ENCODE results near the gene HMX1.

The HMX1 gene

DNA sequence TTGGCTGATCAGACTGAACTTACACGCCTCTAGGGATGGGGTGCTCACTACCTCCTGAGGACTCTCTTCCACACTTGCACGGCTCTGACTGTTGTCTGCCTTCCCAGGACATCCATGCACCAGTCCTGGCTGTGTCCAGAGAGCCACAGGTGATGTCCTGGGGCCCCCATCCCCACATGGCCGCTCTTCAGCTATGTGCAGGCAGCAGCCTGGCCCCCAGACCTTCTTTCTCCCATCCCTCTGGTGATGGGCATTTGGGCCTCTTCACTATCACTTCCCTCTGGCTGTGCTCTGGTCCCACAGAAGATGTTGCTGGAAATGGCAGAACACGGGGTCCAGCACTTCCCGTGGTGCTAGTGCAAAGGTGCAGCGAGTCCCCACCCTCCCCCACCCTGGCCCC lies 40.9 kb upstream of the HMX1 start:
- Mint-ChIP-seq H3K36me3 (ENCODE audit: low read depth) (no peaks in the 10 kb centered on the region), H3K27ac (no peak overlapping the region), H3K4me1 (ENCODE audit: low read depth) (no peaks in the 10 kb centered on the region), H3K9me3 (no peaks in the 10 kb centered on the region), H3K4me3 (no peak overlapping the region), H3K27me3 (no peaks in the 10 kb centered on the region)

- no peak overlapping the region for H3K27ac Mint-ChIP-seq
- no peaks in the 10 kb centered on the region for H3K9me3 Mint-ChIP-seq
- no peak overlapping the region for H3K4me3 Mint-ChIP-seq
- no peaks in the 10 kb centered on the region for H3K36me3 Mint-ChIP-seq (ENCODE audit: low read depth)
- H3K4me1 Mint-ChIP-seq (ENCODE audit: low read depth): no peaks in the 10 kb centered on the region
- no peaks in the 10 kb centered on the region for H3K27me3 Mint-ChIP-seq
Measured at GRCh38 chr4:8912089-8912455, 40.4 kb upstream of the HMX1 start.

DNA sequence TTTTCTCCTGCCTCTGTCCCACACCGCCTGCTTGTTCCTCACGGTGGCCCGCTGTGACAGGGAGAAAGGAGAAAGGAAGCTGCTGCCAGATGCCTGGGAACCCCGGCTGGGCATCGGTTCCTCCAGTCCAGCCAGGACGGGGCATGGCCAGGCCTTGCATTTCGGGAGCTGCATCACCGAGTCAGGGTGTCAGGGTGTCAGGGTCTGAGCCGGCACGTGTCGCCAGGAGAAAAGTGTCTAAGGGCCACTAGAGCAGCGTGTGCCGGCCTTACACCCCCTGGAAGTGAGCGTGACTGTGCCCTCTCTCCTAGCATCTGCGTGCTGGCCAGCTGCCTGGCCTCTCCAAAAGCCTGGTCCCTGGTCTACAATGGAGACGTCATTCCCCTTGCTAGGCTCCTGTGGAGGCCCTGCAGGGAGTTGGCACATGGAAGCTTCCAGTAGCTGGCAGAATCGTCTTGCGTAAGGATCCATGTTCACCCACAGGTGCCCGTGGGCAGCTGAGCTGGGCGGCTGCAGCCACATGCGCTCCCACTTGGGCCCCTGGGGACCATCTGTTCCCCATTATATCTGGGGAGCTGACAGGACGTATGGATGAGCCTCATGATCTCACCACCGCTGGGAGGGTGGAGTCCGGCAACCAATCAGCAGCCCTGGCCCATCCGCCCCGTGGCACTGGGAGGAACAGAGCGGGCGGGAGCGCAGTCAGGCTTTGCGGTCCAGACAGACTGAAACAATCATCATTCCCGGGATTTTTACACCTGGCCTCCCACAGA lies 39.9 kb upstream of the HMX1 start:
- no peak overlapping the region for H3K4me3 Mint-ChIP-seq
- no peaks in the 10 kb centered on the region for H3K9me3 Mint-ChIP-seq
- no peak overlapping the region for H3K27ac Mint-ChIP-seq
- H3K36me3 Mint-ChIP-seq (ENCODE audit: low read depth): no peaks in the 10 kb centered on the region
- no peaks in the 10 kb centered on the region for H3K4me1 Mint-ChIP-seq (ENCODE audit: low read depth)
- H3K27me3 Mint-ChIP-seq: no peaks in the 10 kb centered on the region

- no peaks in the 10 kb centered on the region for H3K4me1 Mint-ChIP-seq (ENCODE audit: low read depth)
- H3K27ac Mint-ChIP-seq: no peak overlapping the region
- H3K27me3 Mint-ChIP-seq: no peaks in the 10 kb centered on the region
- H3K36me3 Mint-ChIP-seq (ENCODE audit: low read depth): no peaks in the 10 kb centered on the region
- no peaks in the 10 kb centered on the region for H3K9me3 Mint-ChIP-seq
- H3K4me3 Mint-ChIP-seq: no peak overlapping the region
Measured at GRCh38 chr4:8910822-8911315, 39.2 kb upstream of the HMX1 start.

DNA sequence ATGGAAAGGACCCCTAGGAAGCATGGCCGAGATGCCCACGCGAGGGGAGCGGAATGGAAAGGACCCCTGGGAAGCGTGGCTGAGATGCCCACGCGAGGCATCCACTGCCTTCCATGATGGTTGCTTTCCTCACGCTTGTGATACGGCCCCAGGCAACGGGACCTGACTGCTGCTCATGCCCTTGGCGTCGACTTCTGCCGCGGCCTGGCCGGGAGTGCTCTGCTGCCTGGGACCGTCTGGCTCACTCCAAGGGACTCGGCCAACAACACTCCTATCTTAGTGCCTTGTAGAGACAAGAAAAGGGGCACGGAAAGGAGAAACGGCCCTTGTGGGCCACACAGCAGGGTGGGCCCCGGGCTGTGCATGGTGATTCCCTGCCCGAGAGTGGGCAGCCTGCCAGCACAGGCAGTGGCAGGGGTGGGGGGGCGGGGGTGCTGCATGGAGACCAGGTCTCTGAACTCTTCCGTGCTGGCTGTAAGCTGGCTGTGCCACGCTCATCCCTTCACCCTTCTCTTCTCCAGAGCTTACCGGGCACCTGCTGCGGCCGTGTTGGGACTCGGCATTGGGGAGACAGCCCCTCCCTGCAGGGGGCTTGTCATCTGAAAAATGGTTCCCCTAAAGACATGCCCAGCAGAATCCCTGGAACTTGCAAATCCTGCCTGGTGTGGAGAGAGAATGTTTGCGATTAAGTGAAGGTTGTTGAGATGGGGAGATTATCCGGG lies 38.6 kb upstream of the HMX1 start:
- H3K27me3 Mint-ChIP-seq: no peaks in the 10 kb centered on the region
- H3K36me3 Mint-ChIP-seq (ENCODE audit: low read depth): no peaks in the 10 kb centered on the region
- H3K27ac Mint-ChIP-seq: no peak overlapping the region
- no peaks in the 10 kb centered on the region for H3K4me1 Mint-ChIP-seq (ENCODE audit: low read depth)
- H3K4me3 Mint-ChIP-seq: no peak overlapping the region
- no peaks in the 10 kb centered on the region for H3K9me3 Mint-ChIP-seq

DNA sequence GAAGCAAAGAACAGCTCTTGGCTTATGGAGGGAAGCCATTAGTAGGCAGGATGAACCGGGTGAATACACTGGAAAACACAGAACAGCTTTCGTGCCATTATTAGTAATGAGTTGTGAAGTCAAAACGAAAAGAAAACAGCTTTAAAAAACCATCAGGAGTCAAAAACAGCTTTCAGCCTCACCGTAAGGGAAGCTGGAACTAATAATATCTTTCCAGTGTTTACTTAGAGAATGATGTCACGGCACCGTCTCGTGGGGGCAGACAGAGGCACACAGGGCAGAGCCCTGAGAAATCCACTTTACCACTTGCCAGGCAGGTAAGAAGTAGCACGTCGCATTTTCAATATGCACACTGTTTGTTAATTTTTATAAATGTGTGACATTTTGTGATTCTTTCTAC lies 37.9 kb upstream of the HMX1 start:
- Mint-ChIP-seq H3K4me1 (ENCODE audit: low read depth) (no peaks in the 10 kb centered on the region), H3K36me3 (ENCODE audit: low read depth) (no peaks in the 10 kb centered on the region), H3K27ac (no peak overlapping the region), H3K27me3 (no peaks in the 10 kb centered on the region), H3K4me3 (no peak overlapping the region), H3K9me3 (no peaks in the 10 kb centered on the region)

- no peaks in the 10 kb centered on the region for H3K36me3 Mint-ChIP-seq (ENCODE audit: low read depth)
- H3K27me3 Mint-ChIP-seq: no peaks in the 10 kb centered on the region
- no peak overlapping the region for H3K27ac Mint-ChIP-seq
- no peak overlapping the region for H3K4me3 Mint-ChIP-seq
- H3K4me1 Mint-ChIP-seq (ENCODE audit: low read depth): no peaks in the 10 kb centered on the region
- no peaks in the 10 kb centered on the region for H3K9me3 Mint-ChIP-seq
Measured at GRCh38 chr4:8908206-8908893, 36.7 kb upstream of the HMX1 start.

DNA sequence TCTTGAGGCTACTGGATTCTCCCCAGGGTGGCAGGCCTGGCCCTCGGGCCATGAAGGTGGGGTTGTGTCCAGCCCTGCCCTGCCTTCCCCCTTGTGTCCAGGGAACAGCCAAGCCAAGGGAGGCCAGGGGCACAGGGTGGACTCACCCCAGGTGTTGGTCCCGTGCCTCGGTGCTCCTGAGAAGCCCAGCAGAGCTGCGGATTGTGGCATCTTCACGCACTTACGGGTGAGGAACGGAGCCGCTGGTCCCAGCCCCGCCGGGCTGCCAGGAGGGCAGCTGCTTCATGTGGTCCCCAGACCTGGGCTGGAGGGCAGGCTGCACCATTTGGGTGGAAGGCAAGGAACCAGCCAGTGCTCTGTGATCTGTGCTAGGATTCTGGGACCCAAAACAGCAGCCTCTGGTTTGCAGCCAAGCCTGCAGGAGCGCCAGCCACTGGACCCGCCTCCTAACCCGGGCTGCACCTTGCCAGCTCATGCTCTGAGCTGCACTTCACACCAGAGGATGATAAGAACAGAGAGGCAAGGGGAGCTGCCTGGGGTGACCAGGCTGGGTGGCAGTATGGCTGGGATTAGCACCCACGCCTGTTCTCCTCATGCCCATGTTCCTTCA lies 36.1 kb upstream of the HMX1 start:
- Mint-ChIP-seq H3K36me3 (ENCODE audit: low read depth) (no peaks in the 10 kb centered on the region), H3K27me3 (no peaks in the 10 kb centered on the region), H3K27ac (no peak overlapping the region), H3K4me3 (no peak overlapping the region), H3K9me3 (no peaks in the 10 kb centered on the region), H3K4me1 (ENCODE audit: low read depth) (no peaks in the 10 kb centered on the region)

DNA sequence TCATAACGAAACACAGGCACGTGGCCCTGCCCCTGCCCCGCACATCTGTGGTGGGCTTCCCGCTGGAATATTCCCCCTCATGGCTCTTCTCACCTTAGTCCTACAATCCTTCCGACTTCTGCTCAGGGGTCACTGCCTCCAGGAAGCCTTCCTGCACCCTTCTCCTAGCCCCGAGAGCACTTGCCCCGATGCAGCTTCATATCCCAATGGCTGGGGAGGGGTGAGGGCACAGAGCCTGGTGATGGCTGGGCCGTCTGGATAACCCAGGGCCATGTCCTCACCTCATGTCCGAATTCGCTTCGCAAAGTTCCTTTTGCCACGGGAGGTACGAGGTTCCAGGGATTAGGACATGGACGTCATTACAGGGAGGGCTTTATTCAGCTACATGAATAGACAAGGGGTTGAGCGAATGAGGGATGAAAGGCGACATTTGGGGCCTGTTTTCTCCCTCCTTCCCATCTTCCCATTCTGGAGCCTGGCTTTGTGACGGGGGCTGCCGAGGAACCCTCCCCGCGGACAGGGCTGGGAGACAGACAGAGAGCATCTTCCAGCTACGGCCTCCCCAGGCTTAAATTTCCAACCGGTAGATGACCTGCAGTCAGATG lies 35.5 kb upstream of the HMX1 start:
- no peaks in the 10 kb centered on the region for H3K36me3 Mint-ChIP-seq (ENCODE audit: low read depth)
- no peak overlapping the region for H3K27ac Mint-ChIP-seq
- H3K9me3 Mint-ChIP-seq: peaks cover 2% of the 10 kb centered on the region
- no peaks in the 10 kb centered on the region for H3K4me1 Mint-ChIP-seq (ENCODE audit: low read depth)
- H3K27me3 Mint-ChIP-seq: no peaks in the 10 kb centered on the region
- no peak overlapping the region for H3K4me3 Mint-ChIP-seq

- H3K4me1 Mint-ChIP-seq (ENCODE audit: low read depth): no peaks in the 10 kb centered on the region
- H3K4me3 Mint-ChIP-seq: no peak overlapping the region
- no peak overlapping the region for H3K27ac Mint-ChIP-seq
- peaks cover 7% of the 10 kb centered on the region for H3K9me3 Mint-ChIP-seq
- peaks cover under 1% of the 10 kb centered on the region for H3K36me3 Mint-ChIP-seq (ENCODE audit: low read depth)
- no peaks in the 10 kb centered on the region for H3K27me3 Mint-ChIP-seq
Measured at GRCh38 chr4:8906668-8906970, 35.0 kb upstream of the HMX1 start.

DNA sequence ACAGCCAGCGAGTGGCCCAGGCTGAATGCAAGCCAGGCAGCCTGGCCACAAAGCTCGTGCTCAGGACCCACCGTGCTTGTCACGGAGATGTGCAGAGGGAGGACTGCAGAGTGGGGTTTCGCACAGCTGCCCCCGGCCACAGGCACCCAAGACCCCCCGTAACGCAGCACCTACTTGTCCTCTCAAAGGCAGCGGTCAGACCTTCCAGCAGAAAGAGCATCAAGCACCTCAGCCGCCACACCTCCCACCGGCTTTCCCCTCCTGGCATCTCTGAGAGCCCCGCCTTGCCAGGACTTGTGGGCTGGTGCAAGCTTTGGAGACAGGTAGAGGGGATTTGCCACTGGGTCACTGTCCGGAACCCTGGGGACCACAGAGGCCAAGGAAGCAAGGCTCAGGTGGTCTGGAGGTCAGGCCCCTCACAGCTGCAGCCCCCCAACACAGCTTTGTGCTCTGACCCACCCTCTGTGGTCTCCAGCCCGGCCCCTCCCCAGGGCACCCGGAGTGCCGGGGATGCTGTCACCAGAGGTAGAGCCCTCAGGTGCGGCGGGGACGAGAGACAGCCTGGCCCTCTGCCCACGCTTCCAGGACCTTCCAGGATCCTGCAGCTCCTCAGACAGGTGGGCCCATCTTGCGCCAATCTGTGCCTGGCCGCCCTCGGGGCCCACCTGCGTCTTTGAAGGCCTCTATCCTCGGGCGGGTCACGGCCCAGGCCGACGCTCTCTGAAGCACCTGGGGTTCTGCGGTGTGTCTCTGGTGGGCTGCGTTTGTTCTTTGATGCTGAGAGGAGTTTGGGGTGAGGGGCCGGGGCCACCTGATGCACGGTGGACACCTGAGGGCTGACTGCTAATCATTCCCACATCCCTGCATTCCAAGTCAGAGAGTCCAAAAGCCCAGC lies 34.4 kb upstream of the HMX1 start:
- Mint-ChIP-seq H3K27me3 (no peaks in the 10 kb centered on the region), H3K4me1 (ENCODE audit: low read depth) (no peaks in the 10 kb centered on the region), H3K4me3 (no peak overlapping the region), H3K9me3 (peaks cover 10% of the 10 kb centered on the region), H3K36me3 (ENCODE audit: low read depth) (peaks cover 4% of the 10 kb centered on the region), H3K27ac (no peak overlapping the region)

GRCh38 chr4:8905226-8905772 lies 33.7 kb upstream of the HMX1 start:
- H3K27me3 Mint-ChIP-seq: no peaks in the 10 kb centered on the region
- H3K36me3 Mint-ChIP-seq (ENCODE audit: low read depth): peaks cover 4% of the 10 kb centered on the region
- H3K4me1 Mint-ChIP-seq (ENCODE audit: low read depth): no peaks in the 10 kb centered on the region
- no peak overlapping the region for H3K4me3 Mint-ChIP-seq
- H3K27ac Mint-ChIP-seq: no peak overlapping the region
- peaks cover 10% of the 10 kb centered on the region for H3K9me3 Mint-ChIP-seq

DNA sequence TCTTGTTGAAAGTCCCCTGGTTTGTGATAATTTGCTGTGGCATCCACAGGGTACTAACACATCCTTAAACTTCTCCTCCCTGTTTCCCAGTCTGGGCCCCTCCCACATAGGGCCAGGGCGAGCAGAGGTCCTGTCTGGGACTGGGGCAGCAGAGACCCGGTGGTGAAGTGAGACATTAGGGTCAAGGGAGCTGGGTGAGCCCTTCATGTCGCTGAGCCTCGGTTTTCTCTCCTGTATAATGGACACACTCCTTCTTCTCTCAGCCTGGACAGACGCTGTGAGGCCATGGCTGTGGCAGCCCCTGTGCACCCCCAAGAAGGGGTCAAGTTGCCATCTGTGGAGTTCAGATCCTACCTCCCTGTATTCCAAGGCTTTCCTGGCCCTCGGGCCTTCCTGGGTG lies 33.0 kb upstream of the HMX1 start:
- Mint-ChIP-seq H3K4me3 (no peak overlapping the region), H3K27me3 (no peaks in the 10 kb centered on the region), H3K27ac (no peak overlapping the region), H3K36me3 (ENCODE audit: low read depth) (peaks cover 4% of the 10 kb centered on the region), H3K9me3 (peaks cover 10% of the 10 kb centered on the region), H3K4me1 (ENCODE audit: low read depth) (no peaks in the 10 kb centered on the region)

DNA sequence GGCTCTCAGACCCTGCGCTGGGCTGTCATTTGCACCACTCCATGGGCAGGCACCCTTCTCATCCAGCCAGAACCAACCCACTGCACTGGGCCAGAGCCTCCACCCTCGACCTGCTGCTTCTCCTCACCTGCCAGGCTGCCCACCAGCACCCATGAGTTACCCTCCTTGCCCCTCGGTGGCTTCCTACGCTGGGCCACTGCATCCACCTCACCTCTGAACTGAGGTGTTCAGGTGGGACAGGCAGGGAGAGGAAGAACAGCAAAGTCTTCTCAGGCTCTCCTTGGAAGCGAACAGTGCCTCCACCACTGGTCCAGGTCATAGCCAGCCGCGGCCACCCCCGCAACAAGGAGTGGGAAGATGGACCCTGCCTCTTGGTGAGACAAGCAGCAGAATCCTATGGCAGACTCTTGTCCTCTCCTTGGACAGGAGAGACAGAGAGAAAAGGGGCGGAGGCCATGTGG lies 32.4 kb upstream of the HMX1 start:
- Mint-ChIP-seq H3K27ac (no peak overlapping the region), H3K36me3 (ENCODE audit: low read depth) (peaks cover 4% of the 10 kb centered on the region), H3K4me1 (ENCODE audit: low read depth) (no peaks in the 10 kb centered on the region), H3K4me3 (no peak overlapping the region), H3K9me3 (peaks cover 10% of the 10 kb centered on the region), H3K27me3 (no peaks in the 10 kb centered on the region)

All from stimulated activated naive CD8-positive, alpha-beta T cell treated with anti-CD3 and anti-CD28 coated beads, Interleukin-15, Interleukin-2, amounts not matched to agents 100 ng/mL and 50 ng/mL, for 24 hours (primary cell).